GM12873 (cell line): ENCODE results near the gene ANKRD55.

Experiments used
- TF ChIP-seq, protein P1 (sequence below): IDR thresholded peaks from 2 replicates; pipeline ENCODE4 v1.5.1; 2012; ENCODE audit warnings: low read depth, mild to moderate bottlenecking, moderate library complexity, low read length, control low read depth; ENCODE audit not compliant: insufficient read depth; ENCODE audit errors: missing control alignments

The ANKRD55 gene

DNA sequence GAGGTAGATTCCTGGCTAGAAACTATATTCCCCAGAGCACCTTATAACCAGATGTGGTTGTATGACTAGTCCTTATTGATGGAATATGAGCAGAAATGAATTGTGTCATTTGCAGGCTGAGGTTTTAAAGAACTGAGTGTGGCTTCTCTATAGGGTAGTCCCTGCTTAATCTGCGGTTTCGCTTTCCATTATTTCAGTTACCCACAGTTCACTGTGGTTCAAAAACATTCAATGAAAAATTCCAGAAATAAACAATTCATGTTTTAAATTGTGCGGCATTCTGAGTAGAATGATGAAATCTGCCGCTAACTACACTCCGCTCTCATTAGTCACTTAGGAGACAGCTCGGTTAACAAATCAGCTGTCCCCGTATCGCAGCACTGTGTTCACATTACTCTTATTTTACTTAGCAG lies 65.1 kb downstream of the ANKRD55 start:
- TF ChIP-seq, protein P1, sequence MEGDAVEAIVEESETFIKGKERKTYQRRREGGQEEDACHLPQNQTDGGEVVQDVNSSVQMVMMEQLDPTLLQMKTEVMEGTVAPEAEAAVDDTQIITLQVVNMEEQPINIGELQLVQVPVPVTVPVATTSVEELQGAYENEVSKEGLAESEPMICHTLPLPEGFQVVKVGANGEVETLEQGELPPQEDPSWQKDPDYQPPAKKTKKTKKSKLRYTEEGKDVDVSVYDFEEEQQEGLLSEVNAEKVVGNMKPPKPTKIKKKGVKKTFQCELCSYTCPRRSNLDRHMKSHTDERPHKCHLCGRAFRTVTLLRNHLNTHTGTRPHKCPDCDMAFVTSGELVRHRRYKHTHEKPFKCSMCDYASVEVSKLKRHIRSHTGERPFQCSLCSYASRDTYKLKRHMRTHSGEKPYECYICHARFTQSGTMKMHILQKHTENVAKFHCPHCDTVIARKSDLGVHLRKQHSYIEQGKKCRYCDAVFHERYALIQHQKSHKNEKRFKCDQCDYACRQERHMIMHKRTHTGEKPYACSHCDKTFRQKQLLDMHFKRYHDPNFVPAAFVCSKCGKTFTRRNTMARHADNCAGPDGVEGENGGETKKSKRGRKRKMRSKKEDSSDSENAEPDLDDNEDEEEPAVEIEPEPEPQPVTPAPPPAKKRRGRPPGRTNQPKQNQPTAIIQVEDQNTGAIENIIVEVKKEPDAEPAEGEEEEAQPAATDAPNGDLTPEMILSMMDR, result no peak

DNA sequence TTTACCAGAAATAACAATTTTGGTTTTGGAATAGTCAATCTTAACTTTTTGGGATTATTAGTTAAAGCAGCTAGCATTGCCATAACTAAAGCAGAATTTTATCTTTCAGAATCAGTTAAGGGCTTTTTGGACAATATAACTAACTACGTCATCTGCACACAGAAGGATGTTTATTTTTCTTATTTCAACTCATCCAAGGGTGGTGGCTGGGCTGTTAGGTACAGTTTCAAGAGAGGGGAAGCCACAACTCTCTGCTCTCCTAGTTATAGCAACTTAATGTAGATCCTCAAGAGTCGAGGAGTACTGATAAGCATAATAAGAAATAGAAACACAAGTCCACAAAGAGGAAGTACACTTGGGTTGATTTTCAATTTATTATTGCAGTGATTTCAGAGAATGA lies 65.6 kb downstream of the ANKRD55 start:
- TF ChIP-seq, protein P1, result no peak

DNA sequence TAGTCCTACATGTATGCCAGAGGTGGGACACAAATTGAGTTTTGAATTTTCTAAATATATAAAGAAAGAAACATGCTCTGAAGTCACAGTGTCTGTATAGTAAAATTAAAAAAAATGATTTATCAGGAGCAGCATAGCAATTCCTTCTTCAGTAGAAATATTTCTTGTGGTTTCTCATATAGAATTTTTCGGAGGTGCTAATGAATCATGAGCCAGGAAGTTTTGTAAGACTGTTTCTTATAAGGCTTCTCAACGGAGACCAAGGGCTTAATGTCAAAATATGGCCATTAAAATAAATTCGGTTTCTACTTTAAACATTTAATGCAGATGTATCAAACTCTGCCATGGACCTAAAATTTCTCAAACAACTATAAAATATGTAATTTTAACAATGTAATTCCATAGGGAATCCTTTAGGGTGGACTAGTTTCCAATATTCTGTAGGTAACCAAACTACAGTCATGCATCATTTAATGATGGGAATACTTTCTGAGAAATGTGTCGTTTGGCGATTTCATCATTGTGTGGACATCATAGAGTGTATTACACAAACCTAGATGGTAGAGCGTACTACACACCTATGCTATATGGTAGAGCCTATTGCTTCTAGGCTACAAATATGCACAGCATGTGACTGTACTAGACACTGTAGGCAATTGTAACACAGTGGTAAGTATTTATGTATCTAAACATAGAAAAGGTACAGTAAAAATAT lies 66.3 kb downstream of the ANKRD55 start:
- TF ChIP-seq, protein P1, result no peak

DNA sequence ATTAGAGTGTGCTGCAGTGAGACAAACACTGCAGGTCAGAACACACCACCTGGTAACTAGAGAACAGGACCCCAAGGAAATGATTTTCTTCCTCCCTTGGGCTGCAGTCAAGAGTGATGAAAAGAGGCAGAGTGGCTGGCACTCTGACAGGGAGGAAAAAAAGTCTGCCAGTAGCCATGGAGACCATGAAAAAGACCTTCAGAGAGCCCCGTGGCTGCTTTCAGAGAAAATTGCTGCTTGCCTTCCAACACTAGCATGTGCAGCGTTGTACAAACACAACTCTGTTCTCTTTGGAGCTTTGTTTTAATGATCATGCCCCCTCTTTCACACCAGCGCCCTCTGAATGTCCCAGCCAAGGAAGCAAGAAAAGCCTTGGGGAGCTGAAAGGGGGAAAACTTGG lies 68.8 kb downstream of the ANKRD55 start:
- TF ChIP-seq, protein P1, result no peak

DNA sequence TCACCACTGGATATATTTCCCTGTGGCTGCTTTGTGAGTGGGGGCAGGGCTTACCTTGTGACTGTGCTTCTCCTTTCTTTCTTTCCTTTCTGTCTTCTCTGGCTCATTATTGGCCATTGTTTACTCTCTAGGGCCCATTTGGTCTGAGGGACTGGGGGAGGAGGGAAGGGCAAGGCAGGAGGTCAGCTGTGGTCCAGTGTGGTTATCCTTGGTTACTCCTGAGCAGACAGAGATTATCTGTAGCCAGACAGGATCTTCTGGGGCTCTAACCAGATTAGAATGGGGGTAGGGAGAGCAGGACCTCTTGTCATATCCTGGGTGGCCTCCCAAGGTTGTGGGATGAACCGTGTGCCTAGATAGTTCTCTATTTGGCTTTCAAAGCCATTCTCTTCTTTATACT lies 71.2 kb downstream of the ANKRD55 start:
- TF ChIP-seq, protein P1, result no peak

DNA sequence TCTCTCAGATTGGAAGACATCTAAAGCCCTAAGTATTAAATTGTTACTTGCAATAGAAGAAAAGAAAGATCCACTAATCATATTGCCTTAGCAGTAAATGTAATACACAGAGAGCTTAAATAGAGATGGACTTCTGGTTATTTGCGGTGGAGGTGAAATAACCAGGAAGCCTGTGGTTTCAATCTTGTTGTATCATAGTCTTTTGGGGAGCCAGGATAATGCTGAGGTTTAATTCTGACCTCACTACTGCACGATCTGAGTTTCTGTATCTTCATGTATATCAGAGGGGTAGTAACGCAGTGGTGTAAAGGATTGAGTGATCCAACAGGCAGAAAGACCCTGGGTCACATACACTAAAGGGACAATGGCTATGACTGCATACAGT lies 71.7 kb downstream of the ANKRD55 start:
- TF ChIP-seq, protein P1, result no peak

DNA sequence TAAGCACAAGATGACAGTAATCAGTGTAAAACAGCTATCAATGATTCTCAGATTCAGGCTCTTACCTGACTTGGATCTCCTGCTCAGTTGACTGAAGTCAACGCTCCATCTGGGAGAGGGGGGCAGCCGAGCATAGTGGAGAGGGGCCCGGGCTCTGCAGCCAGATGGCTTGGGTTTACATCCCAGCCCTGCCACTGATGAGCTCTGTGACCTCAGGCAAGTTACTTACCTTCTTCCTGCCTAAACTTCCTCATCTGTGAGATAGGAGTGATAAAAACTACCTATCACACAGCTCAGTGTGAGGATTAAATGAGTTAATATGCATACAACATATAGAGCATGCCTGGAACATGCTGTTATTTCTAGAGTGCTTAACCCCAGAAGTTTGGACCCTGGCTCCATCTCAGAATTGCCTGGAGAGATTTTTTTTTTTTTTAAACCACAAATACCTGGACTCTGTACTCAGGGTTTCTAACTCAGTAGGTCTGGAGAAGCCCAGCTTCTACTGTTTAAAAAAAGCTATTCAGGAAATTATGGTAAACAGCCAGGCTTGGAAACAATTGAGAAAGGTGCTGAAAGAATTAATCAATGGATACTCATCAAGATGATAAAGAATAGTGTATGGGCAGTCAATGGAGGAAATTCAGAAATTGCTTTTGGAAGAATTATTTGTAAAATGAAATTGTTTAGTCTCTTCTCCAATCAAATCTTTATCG lies 72.2 kb downstream of the ANKRD55 start:
- TF ChIP-seq, protein P1, result no peak
